GM21737 (cell line): ENCODE results near the gene GALNT12.

Experiments used
- ATAC-seq: cut with Tn5 transposase; IDR thresholded peaks from one replicate; pipeline ENCODE4 v1.9.1; 2021; ENCODE audit warnings: mild to moderate bottlenecking, moderate library complexity; ENCODE audit not compliant: unreplicated experiment

GALNT12 gene

DNA sequence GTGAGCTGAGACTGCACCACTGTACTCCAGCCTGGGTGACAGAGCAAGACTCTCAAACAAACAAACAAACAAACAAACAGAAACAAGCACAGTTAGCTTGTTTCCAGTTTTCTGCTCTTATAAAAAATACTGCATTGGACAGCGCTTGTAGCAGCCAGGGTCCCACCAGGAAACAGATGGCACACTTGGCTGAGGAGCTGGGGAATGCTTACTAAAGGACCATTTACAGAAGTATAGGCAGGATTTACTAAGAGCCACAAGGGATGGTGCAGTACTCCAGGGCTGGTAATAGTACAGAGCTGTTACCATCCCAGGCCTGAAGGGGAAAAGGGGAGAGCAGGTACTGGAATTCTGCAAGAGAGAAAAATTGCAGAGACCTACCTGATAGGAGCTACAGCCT, 5.9 kb upstream of the GALNT12 start:
- no peak for ATAC-seq

DNA sequence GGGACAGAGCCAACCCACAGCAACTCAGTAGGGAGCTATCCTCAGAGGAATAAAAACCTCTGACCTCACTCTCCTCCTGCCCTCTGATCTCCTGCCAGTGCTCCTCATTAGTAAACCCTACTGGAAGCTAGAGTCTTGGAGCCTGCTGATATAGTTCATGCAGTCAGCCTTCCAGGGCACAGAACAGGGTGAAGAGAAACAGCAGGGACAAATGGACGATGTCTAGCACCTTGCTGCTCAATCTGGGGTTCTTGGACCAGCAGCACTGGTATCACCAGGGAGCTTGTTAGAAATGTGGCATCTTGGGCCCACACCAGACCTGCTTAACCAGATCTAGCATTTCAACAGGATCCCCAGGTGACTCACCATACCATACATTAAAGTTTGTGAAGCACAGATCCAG, 5.5 kb upstream of the GALNT12 start:
- no peak for ATAC-seq

DNA sequence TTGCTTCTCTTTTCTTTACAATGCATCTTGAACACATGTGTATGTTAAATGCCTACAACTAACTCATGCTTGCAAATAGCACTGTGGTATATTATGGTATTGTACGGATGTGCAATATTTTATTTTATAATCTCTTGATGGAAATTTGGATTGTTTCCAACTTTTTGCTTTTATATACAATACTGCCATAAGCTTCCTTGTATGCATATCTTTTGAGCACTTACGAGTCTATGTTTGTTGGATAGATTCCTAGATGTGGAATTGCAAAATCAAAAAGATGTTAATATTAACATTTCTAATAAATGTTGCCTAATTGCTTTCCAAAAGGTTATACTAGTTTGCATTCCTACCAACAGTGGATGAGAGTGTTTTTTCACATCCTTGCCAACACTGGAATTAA, 3.4 kb upstream of the GALNT12 start:
- no peak for ATAC-seq

DNA sequence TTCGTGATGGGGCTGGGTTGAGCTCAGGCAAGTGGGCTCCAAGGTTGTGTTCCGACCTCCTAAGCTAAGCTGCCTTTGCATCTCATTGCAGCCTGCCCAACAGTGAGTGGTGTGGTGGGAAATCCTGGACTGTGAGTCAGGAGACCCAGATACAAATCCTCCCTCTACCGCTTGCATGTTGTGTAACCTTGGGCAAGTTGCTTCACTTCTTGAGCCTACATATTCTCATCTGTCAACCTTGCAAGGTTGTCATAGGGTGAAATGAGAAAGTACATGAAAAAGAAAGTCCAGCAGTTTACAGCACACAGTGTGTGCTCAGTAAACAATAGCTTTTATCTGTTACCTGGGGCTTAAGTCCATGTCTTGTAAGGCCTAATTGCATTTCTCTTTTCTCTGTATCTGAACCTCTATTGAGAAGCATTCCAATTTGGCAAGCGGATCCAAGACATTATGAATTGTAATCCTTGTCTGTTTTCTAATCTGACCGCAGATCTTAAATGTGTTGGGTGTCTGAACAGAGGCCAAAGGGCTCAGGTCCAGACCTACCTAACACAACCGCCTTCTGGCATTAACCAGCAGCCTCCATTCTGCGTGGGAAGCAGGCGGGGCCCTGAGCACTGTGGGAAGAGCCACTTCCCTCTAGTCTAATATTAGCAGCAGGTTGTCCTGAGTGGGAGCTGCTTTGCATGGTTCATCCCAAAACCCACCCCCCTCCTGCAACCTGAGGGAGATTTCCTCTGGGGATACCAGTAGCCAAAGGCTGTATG, 1.8 kb upstream of the GALNT12 start:
- no peak for ATAC-seq

DNA sequence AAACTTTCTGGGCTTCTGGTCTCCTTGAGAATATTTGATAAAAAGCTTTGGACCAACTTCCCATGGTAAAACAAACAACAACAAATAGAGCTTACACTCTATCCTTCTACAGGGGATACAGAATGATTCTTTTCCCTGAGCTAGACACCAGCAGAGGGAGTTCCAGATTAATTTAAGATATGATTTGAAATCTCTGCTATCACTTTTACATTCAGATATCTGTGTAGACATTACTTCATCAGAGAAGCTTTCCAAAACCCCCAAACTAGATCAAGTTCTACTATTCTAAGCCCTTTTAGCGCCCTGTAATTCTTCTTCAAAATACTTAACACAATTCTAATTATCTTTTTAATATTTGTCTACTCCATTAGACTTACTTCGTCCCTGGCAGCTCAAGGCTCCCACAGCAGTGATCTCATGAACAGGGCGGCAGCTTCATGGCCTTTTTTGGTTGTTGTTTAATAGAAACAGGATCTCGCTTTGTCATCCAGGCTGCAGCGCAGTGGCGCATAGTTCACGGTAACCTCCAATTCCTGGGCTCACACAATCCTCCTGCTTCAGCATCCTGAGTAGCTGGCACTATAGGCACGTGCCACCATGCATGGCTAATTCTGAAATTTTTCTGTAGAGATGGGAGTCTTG, 955 bp upstream of the GALNT12 start:
- ATAC-seq: no peak

DNA sequence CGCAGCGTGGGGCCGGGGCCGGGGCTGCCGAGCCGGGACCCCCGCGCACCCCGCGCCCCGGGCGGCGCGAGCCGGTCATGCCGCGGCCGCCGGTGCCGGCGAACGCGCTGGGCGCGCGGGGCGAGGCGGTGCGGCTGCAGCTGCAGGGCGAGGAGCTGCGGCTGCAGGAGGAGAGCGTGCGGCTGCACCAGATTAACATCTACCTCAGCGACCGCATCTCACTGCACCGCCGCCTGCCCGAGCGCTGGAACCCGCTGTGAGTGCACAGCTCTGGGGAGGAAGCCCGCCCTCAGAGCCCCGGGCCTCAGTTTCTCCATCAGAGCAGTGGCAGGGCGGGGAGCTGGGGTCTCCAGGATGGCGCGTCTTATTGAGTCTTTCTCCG, 335 bp downstream of the GALNT12 start:
- no peak for ATAC-seq

DNA sequence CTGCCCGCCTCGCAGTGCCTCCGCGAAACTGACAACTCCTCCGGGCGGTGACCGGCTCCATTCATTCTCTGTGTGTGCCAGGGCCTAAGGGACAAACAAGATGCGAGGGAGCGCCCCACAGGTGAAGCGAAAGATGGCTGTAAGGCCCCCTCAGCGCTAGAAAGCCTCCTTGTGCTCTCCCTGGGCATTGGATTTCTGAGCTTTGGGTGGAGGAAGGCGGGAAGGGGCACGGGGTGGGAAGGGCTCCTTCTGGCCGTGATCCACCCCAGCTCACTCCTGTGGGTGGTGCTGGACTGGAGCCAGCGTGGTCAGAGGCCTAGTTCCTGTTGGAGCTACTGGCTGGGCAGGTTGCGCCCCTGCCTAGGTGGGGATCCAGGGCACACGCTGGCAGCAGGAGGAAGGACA, 943 bp downstream of the GALNT12 start:
- no peak for ATAC-seq

DNA sequence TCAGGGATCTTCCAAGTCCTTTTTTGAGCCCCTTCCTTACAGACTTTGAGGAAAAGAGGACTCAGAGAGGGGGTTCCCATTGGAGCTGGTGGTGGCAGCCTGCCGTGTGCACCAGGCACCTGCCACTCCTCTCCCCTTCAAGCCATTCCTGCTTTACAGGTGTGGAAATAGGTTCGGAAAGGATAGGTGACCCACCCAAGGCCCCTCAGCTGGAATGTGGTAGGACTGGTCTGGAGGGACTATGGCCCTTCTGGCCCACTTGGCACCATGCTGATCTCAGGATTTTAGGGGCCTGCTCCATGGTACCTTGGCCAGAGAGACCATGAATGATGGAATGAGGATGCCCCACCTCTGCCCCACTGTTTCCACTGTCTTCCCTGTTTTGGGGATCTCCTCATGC, 1.4 kb downstream of the GALNT12 start:
- ATAC-seq: no peak

DNA sequence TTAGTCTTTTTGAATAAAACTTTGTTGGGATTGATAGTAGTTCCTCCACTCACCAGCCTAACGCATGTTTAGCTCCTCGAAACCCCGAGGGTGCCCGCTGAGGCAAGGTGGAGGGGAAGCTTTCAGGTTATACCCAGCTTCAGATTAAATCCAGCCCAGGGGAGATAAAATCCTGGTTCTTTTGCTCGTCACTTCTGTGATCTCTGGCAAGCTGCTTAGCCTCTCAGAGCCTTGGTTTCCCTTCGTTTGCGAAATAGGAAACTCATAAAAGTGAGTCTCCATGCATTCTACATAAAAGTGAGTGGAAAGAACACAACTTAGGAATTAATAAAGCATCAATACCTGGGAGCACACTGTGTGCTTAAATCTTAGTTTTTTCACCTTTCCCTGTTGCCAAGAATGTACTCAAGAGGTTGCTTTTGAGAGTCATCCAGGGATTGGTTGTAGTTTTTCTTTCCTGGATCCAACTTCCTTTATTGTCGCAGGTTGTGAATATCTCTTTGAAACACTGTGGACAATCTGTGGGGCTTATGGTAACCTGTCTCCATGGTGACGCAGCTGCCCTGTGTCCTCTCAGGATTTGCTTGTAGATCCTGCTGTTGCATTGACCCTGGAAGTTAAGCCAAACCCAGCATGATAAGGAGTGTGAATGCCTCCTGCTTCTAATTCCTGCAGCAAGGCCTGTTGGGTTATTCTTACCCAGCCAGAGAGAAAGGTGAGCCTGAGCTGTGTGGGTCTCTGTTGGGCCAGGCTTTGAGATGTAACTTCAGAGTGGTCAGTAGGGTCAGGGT, 2.0 kb downstream of the GALNT12 start:
- ATAC-seq: no peak

DNA sequence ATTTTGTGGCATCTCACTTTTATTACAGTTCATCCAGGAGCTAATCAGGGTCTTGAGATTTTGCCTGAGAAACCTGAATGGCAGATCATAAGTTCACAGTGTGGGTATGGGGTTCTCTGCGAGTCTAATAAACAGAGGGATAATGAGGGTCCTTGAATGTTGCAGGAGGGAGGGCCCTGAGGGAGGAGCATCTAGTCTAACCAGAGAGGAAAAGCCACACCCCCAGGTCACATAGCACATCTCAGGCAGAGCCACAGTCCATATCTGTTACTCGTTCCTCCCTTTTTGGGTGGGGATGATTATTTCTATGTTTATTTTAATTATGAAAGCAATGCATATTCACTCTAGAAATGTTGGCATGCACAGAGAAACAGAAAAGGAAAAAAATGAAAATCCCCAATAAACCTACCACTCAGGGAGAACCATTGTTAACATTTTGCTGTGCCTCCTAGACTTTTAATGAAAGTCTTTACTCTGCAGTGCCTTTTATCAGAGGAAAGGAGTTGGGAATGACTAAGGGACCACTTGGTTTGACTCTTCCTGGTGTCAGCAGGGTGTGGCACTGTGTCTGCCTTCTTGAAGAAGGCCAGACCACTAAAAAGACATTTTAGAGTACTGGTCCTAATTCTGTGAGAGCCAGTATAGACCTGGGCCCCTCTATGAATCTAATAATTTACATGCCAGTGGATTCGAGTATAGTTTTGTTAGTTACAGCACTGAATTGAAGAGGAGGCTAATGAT, 2.8 kb downstream of the GALNT12 start:
- ATAC-seq: no peak

DNA sequence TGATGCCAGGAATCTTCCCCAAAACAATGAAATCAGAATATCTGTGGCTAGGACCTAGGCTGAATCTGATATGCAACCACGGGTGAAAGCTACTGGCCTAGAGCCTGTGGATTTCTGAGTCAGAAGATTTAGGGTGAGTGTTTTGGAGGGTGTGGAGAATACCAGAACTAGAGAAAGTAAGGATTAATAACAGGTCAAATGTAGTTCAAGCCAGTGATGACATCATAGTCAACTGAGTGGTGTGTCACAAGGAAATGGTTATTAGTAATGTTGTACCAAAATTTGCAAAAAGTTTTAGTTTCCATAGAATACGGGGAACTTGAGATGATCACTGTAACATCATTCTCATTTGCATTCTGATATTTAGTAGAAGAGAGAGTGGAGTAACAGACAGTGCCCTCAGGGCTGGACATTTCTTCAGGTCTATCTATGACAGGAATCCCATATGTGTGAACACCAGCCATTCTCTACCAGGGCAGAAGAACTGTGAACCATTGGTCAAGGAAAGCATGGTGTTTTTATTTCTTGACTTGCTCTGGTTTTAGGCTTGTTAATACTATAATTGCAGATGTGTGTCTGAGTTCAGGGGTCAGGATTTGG, 3.7 kb downstream of the GALNT12 start:
- ATAC-seq: no peak

DNA sequence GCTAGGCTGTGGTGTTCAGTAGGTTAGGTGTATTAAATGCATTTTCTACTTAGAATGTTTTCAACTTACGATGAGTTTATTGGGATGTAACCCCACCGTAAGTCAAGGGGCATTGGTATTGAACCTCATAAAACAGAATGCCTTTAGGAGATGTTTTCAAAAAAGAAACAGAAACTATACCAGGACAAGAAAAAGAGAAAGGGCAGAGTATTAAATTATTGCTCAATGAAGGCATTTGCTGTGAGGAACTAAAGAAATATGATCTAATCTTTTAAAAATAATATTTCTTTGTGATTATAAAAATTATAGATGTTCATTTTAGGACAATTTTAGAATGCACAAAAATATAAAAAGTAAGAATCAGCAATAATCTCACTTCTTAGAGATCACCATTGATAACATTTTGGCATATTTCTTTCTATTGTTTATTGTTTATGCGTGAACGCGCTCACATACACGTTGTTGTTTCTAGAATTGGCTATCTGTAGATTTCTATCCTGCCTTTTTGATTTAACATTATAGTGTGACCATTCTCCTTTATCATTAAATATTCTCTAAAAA, 8.0 kb downstream of the GALNT12 start:
- no peak for ATAC-seq

DNA sequence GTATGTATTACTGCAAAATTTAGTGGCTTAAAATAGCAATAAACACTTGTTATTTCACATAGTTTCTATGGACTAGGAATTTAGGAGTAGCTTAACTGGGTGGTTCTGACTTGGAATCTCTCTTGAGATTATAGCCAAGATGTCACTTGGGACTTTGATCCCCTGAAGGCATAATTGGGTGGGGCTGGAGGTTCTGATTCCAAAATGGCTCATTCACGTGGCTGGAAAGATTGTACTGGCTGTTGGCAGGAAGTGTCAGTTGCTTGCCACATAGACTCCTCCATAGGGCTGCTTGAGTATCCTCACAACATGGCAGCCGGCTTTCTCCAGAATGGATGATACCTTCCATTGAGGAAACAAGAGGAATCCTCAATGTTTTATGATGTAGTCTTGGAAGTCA, 11.3 kb downstream of the GALNT12 start:
- no peak for ATAC-seq

DNA sequence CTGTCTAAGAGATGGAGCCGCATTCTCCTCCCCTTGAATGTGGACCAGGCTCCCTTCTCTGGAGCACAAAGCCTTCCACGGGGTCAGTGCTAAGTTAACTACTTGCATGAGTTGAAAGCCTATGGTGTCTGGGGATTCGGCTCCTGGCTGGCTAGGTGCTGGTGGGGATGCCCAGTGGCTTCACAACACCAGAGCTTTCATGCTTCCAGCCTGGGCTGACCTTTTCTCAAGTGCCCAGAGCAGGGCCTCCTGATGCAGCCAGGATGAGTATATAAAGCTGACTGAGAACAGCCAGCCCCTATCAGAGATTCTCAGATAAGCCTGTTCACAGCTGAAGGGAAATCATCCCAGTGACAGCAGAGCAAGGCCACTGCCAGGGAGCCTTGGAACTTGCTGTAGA, 11.8 kb downstream of the GALNT12 start:
- ATAC-seq: no peak

DNA sequence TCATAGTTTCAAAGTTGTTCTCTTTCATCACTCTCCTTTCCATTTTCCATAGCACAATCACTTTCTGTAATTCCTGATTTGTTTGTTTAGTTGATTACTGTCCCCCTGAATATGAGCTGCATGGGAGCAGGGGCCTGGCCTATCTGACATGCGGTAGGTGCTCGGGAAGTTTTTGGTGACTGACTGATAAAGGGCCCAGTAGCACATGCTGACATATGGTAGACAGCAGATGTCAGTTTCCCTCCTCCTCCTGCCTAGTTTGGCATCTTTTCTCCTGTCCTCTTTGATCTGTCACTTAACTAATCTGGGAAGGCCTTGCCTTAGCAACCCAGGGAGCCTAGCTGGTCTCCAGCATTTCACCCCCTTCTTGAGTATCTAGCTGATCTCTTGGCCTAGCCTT, 14.4 kb downstream of the GALNT12 start:
- no peak for ATAC-seq

DNA sequence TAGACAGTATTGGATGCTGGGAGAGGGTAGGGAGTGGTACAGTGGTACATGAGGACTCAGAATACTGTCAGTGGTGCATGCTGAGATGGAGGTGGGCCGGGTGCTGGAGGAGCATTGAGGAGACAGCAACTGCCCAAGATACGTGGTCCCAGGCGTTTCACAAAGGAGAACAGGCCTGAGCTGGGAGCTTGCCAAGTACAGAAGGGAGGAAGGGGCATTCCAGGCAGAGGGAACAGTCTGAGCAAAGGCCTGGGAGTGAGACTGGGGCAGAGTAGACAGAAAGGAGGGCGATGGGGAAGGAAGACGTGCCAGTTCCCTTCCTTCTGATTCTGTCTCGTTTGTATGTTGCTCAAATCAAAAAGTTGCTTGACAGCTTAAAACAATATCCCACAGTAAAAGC, 15.2 kb downstream of the GALNT12 start:
- ATAC-seq: no peak

DNA sequence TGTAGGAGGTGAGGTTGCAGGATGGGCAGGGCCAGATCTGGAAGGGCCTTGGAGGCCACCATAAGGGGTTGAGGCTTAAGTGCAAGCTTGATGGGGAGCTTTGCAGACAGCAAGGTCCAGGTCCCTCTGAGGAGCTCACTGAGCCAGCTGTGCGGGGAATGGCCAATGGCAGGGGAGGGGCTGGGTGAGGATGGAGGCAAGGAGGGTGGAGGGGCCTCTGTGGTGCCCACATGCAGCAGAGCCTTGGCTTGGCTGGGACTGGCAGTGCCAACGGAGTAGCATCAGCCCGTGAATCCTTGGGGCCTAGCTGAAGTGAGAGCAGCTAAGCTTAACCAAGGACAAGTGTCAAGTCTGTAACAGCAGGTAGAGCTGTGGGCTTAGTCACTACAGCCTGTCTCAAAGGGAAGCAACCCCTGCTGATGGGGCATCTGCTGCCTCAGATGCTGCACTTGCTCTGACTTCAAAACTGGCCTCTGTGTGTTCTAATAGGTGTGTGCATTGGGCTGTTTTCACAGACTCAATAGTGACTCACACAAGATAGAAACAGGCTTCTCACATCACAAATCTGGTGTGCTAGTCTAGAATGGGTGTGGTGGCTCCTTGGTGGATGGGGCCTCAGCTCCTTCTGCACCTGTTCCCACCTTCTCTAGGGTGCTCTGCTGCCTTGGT, 16.3 kb downstream of the GALNT12 start:
- ATAC-seq: no peak

DNA sequence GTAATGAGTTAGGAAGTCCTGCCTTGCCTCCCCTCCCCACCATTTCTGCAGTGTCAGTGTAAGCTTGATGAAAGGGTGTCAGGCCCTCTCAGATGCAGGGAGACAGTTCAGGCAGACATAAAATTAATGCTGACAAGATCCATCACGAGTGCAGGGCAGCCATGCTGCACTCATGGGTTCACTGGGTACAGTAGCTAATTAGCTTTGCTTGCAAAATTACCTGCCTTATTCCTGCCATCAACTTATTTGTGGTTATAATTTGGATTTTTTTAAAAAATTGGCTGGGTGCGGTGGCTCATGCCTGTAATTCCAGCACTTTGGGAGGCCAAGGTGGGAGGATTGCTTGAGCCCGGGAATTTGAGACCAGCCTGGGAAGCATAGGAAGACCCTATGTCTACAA, 17.9 kb downstream of the GALNT12 start:
- ATAC-seq: no peak

DNA sequence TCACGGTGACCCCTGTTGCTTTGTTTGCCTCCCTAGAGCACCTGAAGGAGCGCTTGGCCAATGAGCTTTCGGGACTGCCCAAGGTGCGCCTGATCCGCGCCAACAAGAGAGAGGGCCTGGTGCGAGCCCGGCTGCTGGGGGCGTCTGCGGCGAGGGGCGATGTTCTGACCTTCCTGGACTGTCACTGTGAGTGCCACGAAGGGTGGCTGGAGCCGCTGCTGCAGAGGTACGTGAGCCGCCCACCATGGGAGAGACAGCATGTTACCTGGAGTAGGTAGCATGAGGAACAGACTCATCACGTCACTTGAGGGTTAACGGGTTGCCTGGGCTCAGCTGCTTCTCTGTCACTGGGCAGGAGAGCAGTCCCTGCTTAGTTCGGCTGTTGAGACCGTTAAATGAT, 19.2 kb downstream of the GALNT12 start:
- ATAC-seq: no peak

DNA sequence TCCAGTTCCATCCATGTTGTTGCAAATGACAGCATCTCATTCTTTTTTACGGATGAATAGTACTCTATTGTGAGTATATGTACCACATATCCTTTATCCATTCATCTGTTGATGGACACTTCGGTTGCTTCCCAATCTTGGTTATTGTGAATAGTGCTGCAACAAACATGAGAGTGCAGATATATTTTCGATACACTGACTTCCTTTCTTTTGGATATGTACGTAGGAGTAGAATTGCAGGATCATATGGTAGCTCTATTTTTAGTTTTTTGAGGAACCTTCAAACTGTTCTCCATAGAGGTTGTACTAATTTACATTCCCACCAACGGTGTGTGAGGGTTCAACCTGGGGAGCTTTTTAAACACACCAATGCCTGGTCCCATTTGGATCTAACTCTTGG, 22.3 kb downstream of the GALNT12 start:
- ATAC-seq: no peak
